Bone marrow (tissue), 2 donors: ENCODE data around the gene INTS11.

ENCODE experiments used
- DNase-seq, 2 donors: peaks; one replicate each; lab custom pipeline; 2025; lab: John Stamatoyannopoulos, UW

INTS11 gene

GRCh38 chr1:1343811-1344421, 19.5 kb upstream of the INTS11 start:
- DNase-seq, result no peak

- no peak for DNase-seq
These were observed 18.2 kb upstream of the INTS11 start for GRCh38 chr1:1342584-1343115.

GRCh38 chr1:1342061-1342562, 17.7 kb upstream of the INTS11 start:
- no peak for DNase-seq

- DNase-seq, result no peak
These were observed 17.1 kb upstream of the INTS11 start for GRCh38 chr1:1341549-1342021.

GRCh38 chr1:1340791-1341548, 16.5 kb upstream of the INTS11 start:
- DNase-seq, result no peak

GRCh38 chr1:1340185-1340584, 15.7 kb upstream of the INTS11 start:
- DNase-seq, result no peak

- no peak for DNase-seq
These were observed 13.8 kb upstream of the INTS11 start for GRCh38 chr1:1338278-1338677.

- DNase-seq, result no peak
These were observed 13.3 kb upstream of the INTS11 start for GRCh38 chr1:1337793-1338147.

GRCh38 chr1:1336931-1337792, 12.7 kb upstream of the INTS11 start:
- DNase-seq, result no peak

- DNase-seq, result no peak
These were observed 12.0 kb upstream of the INTS11 start for GRCh38 chr1:1336446-1336845.

GRCh38 chr1:1335792-1336248, 11.4 kb upstream of the INTS11 start:
- no peak for DNase-seq

GRCh38 chr1:1335283-1335682, 10.8 kb upstream of the INTS11 start:
- no peak for DNase-seq

- no peak for DNase-seq
These were observed 10.4 kb upstream of the INTS11 start for GRCh38 chr1:1334835-1335234.

- no peak for DNase-seq
These were observed 9.2 kb upstream of the INTS11 start for GRCh38 chr1:1333551-1334241.

- no peak for DNase-seq
These were observed 8.5 kb upstream of the INTS11 start for GRCh38 chr1:1332774-1333480.

GRCh38 chr1:1332031-1332755, 7.7 kb upstream of the INTS11 start:
- DNase-seq, result no peak

GRCh38 chr1:1331068-1331965, 6.9 kb upstream of the INTS11 start, which contains the start of gene TAS1R3:
Gene TAS1R3, plus strand, starts transcription at chr1:1331280. Its CDS starts 66 bp downstream, at chr1:1331346.
- no peak for DNase-seq

- no peak for DNase-seq
These were observed 6.1 kb upstream of the INTS11 start for GRCh38 chr1:1330366-1331067.
